CD4-positive, alpha-beta T cell treated with Interleukin-6 at 100 ng/mL for 8 hours (primary cell): ENCODE data around the gene PARP15.
A peak's percentile ranks its signal among the peaks of the same experiment; 100 is the strongest.
"Not testable (repeated sequence)": the region's sequence is repeated elsewhere in the genome, so short reads cannot be mapped to it uniquely, and the experiment has no call there.

Source experiments
- DNase-seq: peaks from one replicate; pipeline ENCODE4 v3.0.0-alpha.2; 2020; ENCODE audit warnings: mixed read lengths, low spot score

Gene PARP15

GRCh38 chr3:122665881-122666280, 88.4 kb downstream of the PARP15 start:
- DNase-seq: no peak

GRCh38 chr3:122668930-122669730, 91.7 kb downstream of the PARP15 start:
- DNase-seq: no peak

- DNase-seq: no peak
Observed at GRCh38 chr3:122671553-122671952, 94.1 kb downstream of the PARP15 start.

- no peak for DNase-seq
Observed at GRCh38 chr3:122674339-122674738, 96.9 kb downstream of the PARP15 start.

- no peak for DNase-seq
Observed at GRCh38 chr3:122676759-122677158, 99.3 kb downstream of the PARP15 start.

- DNase-seq: no peak
Observed at GRCh38 chr3:122677216-122677615, 99.8 kb downstream of the PARP15 start.

- no peak for DNase-seq
Observed at GRCh38 chr3:122678506-122678905, 101.1 kb downstream of the PARP15 start.

GRCh38 chr3:122679085-122679881, 101.8 kb downstream of the PARP15 start:
- peak; percentile 83 for DNase-seq

- DNase-seq: no peak
Observed at GRCh38 chr3:122679882-122680474, 102.5 kb downstream of the PARP15 start.

GRCh38 chr3:122680475-122681283, 103.2 kb downstream of the PARP15 start, which contains the start of gene PARP14:
TSS of gene PARP14 (plus strand) at chr3:122680839. CDS start at chr3:122680884, 45 bp downstream.
- peak; percentile 62 for DNase-seq

GRCh38 chr3:122681284-122681973, 104.0 kb downstream of the PARP15 start:
- no peak for DNase-seq

- DNase-seq: no peak
Observed at GRCh38 chr3:122681974-122682409, 104.5 kb downstream of the PARP15 start.

- not testable (repeated sequence) for DNase-seq
Observed at GRCh38 chr3:122682778-122683411, 105.4 kb downstream of the PARP15 start.

GRCh38 chr3:122687298-122687697, 109.8 kb downstream of the PARP15 start:
- no peak for DNase-seq
